Endometrial microvascular endothelial cells (primary cell): ENCODE results near the gene SLC39A11. TPM values are rescaled to one million over a fixed set of nuclear protein-coding genes. Genes with fewer than 3 reads are reported as not detected.

Experiments
- in situ Hi-C: cut with HindIII; loops from 2 replicates; pipeline ENCODE4 v1.10.0; 2017; ENCODE audit warnings: low sequenced_read_pairs, low pct_unique_long_range_greater_than_20kb; ENCODE audit errors: inconsistent ontology term
- total RNA-seq: library from RNA; depleted of rRNA; stranded (reverse); fragments of >200 nt; gene quantifications from one replicate; pipeline ENCODE4 v1.2.3, GENCODE V29; 2015; ENCODE audit errors: inconsistent ontology term

The SLC39A11 gene
- total RNA-seq, 1 donor from 2014 or later, result 11.8 TPM

DNA sequence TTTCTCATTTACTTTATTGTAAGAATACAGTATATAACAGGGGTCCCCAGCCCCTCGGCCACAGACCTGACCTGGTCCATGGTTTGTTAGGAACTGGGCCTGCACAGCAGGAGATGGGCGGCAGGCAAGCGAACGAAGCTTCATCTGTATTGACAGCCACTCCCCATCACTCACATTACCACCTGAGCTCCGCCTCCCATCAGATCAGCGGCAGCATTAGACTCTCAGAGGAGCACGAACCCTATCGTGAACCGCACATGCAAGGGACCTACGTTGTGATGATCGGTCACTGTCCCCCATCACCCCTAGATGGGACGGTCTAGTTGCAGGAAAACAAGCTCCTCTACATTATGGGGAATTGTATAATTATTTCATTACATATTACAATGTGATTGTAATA lies 410.6 kb downstream of the SLC39A11 start:
- in situ Hi-C loops, result no loop called here

DNA sequence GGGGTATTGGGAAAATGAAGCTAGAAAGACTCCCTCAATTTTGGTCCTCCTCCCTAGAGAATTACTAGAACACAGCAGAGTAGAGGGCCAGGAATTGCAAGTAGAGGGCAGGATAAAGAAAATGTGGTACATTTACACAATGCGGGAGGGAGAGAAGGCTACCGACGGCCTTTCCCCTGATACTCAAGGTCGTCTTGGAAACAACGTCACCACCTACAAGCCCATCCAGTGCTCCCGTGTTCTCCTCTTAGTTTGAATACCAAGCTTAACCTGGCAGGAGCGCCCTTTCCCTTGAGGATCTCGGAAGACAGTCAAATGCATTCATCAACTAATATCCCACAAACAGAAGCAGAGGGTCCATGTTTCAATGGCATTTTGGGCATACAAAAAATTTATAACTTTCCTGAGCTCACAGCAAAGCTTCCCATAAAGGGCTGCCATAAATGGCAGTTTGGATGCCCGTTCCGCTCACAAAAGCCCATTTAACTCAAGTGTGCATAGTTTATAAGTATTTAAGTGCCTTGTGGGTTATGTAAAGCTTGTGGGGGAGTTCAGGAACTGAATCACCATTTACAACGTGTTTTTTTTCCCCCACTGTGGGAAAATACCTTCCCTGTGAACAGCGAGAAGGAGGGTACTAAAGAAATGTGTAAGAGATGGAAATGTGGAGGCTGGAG lies 414.6 kb downstream of the SLC39A11 start:
- in situ Hi-C loops, result no loop called here

DNA sequence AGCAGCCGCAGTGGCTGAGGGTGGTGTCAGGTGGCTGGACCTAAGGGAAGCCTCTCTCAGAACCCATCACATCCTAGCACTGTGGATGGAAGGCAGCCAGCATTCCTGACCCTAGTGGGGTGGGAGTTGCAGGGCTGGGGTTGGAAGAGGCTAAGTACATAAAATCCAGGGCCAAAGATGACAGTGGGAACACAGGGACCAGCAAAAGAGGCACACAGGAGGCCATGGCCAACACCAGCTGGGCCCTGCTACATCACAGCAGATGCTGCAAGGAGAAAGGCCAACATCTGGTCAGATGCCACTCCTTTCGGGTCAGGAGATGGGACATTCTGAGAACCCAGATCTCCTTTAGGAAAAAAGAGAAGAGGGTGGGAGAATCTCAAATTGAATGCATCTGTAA lies 415.4 kb downstream of the SLC39A11 start:
- in situ Hi-C loops, result no loop called here

DNA sequence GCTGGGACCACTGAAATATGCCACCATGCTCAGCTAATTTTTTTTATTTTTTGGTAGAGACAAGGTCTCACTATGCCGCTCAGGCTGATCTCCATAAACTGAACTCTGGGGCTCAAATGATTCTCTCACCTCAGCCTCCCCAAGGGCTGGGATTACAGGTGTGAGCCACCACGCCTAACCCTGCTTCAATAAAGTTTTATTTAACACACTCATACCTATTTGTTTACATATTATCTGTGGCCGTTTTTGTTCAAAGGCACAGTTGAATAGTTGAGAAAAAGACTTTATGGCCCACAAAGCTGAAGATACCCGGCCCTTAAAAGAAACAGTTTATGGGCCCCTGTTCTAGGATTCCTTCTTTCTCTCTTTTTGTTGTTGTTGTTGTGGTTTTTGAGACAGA lies 419.8 kb downstream of the SLC39A11 start:
- in situ Hi-C loops, result no loop called here

DNA sequence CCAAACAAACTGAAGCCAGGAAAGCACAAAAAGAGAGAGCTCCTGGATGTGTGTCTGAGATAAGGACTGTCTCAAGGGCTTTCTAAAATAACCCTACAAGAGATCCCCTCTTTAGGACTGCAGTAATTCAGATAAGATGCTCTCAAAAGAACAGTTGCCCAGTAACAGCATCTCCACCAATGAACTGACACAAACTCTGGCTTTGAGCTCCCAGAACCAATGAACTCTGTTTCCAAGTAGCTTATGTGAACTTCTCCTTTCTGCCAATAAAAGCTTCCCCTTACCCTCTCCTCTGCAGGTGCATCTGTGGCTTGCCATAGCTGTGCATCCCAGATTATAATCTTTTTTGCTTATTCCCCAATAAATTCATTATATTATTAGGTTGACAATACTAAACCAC lies 421.5 kb downstream of the SLC39A11 start:
- in situ Hi-C loops, result no loop called here

DNA sequence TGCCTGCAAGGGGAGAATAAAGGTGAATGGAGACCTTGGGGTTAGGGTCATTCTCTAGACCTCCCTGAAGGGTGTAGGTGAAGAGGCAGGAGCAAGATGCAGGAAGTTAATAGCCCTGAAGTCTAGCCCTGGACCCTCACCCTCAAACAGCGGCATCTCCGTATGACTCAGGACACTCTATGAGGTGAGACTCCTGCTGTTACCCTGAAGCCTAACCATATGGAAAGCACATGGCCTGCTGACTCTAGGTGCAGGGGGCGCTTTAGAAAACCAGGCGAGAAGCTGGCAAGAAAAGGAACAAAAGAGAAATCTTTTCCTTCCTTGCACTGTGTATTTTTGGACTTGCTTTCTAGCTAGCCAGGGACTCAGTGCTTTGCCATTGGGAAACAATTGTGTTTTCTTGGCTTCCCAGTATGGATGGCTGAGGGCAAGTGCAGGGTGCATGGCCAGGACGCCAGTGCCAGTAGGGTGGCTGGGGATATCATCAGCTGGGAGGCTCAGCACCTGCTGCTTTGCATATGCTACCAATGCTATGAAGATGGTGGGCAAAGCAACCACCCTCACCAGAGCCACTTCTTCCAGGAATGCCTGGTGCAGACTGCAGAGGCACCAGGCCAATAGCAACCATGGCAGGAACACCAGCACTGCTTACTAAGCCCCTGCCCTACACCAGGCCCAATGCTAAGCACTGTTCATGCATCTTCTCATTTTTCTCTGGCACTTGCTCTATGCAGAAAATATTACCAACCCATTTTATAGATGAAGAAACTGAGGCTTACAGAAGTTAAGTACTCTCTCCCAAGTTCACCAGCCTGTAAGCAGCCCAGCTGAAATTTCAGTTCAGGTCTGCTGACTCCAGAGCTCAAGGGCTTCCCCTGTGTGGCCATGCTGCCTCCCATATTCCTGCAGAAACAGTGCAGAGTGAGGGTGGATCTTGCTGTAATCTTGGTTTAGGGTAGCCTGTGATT lies 425.1 kb downstream of the SLC39A11 start:
- in situ Hi-C loops, result no loop called here

DNA sequence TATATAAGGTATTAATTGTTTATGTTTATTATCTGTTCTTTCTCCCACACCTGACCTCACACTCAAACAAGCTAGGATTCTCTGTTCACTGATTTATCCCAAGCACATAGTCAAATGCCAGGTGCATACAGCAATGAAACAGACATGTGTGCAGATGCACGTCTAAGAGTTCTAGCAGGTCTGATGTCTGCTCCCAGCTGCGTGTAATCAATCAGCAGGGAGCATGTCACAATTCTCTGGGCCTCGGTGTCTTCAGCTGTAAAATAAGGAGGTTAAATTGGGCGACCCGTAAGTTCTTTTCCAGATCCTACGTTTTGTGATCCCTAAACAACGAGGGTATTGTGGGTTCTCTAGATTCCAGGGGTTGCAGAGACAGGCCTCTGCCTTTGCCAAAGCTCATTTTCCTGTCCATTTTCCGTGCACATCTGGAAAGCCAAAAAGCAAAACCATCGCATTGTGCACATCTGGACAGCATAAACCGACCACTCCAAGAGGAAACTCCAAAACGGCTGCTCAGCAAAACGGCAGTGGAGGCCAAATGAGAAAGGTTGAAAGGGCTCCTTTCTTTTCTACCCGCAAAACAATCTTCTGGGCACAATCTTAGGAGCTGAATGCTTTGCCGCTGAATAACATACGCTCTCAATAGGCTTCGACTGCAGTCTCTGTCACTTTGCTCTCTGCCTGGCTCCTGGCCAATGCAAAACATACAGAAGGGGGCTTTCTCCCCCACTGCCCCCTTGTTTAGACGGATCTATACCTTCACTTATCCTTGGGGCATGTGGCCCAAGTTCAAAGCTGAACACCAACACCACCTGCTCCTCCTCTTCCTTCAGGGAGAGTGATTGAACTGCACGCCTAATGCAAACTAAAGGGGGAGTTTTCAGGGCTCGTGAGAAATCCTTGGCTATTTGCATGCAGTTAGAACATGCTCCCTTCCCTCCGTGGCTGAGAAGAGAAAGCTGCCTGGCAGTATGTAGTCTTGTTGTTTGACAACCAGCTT lies 426.3 kb downstream of the SLC39A11 start:
- in situ Hi-C loops, result no loop called here

DNA sequence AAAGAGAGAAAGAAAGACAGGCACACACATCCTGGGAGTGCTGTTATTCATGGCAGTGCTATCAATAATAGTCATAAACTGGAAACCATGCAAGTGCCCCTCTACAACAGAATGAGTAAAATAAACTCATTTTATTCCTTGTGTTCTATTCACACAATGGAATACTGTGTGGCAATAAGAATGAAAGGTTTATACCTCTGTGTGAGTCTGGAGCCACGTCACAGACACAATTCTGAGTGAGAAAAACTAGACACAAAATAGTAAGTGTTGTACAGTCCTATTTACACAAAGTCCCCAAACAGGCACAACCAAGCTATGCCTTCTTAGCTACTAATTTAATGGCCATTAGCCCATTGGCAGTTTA lies 429.7 kb downstream of the SLC39A11 start:
- in situ Hi-C loops, result no loop called here

DNA sequence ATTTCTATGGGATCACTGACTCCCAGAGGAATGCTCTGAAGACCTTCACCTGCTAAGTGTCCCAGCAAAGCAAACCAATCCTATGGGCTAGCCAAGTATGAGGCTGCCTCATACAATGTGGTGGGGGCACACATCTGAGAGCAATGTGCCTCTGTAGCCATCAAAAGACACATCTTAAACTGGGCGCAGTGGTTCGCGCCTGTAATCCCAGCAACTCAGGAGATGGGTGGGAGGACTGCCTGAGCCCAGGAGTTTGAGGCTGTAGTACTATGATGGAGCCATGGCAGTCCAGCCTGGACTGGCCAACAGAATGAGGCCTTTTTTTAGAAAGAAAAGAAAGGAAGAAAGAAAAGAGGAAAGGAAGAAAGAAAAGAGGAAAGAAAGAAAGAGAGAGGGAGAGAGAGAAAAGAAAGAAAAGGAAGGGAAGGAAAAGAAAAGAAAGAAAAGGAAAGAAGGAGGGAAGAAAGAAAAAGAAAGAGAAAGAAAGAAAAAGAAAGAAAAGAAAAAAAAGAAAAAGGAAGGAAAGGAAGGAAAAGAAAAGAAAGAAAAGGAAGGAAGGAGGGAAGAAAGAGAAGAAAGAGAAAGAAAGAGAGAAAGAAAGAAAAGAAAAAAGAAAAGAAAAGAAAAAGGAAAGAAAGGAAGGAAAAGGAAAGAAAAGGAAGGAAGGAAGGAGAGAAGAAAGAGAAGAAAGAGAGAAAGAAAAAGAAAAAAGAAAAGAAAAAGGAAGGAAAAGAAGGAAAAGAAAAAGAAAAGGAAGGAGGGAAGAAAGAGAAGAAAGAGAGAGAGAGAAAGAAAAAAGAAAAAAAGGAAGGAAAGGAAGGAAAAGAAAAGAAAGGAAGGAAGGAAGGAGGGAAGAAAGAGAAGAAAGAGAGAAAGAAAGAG lies 430.3 kb downstream of the SLC39A11 start:
- in situ Hi-C loops, result no loop called here

DNA sequence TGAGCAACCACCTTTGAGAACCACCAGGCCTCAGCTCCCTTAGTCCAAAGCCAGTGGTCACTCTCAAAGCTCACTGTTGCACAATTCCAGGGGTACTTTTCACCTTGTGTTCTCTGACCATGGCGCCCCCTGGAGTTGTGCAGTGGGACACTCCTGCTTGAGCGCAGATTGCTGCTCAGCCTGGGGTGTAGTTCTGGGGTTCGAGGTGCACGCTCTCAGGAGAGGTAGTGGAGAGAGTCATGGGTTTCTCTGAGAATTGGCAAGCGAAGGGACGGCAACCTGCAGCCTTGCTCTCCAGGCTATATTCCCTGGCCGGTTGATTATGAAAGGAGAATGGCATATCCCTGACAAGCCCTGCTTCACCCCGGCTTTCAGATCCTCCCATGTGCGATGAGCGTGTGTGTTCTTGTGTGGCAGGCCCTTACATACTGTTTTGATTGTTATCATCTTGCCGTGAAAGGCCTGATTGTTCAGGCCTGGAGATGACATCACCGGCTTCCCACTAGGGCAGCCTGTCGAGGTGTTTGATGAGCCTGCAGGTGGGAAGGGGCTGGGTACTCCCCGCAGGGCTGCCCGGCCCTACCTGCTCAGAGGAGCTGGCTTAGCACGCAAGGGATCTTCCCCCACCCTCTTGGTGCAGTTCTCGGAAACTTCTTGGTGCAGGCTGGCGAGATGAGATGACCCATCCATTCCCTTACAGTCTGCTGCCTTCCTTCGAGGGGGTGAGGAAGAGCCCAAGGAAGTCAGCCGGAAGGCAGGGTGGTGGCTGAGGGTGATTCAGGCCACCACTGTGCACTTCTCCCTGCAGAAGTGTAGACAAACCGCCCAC lies 431.2 kb downstream of the SLC39A11 start:
- in situ Hi-C loops, result no loop called here

DNA sequence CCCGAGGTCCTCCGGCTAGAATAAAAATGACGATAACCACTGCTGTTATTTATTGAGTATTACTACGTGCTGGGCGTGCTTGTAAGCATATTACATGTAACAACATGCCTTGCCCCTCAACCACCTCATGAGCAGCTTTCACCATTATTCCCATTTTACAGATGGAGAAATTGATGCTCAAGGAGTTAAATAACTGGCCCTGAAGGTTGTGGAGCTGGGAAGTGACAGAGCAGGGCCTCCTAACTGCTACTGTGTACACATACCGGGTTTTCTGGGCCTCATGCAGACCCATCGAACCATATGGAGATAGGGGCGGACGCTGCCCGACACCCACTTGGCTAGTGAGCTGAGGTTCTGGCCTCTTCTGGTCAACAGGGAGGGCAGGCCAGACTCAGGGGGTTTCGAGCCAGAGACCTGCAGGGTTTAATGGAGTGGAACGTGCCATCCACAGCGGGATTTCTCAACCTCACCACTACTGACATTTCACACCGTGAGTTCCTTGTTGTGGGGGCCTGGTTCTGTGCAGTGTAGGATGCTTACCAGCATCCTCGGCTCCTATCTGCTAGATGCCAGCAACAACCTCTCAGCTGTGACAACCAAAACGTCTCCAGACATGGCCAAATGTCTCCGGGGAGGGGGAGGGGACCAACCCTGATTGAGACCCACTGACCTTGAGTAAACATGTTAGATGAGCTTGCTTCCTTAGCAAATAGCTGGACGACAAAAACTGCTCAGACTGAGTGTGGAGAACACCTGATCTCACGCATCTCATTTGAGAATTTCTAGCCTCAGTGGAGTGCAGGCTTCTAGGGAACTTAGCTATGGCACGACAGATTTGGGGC lies 432.0 kb downstream of the SLC39A11 start:
- in situ Hi-C loops, result no loop called here

DNA sequence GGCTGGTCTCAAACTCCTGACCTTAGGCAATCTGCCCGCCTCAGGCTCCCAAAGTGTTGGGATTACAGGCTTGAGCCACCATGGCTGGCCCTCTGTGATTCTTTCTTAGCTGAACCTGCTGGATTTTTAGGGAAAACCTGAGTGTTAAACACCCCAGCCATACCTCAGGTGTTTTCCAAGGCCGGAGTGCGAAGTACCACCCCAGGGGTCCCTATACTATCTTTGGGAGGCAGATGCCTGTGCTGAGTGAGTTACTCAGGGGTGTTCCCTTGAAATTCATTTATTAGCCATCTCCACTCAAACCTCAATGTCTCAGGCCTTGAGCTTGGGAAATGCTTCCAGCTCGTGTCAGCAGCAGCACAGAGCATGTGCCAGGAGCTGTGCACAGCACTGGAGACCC lies 432.7 kb downstream of the SLC39A11 start:
- in situ Hi-C loops, result no loop called here

DNA sequence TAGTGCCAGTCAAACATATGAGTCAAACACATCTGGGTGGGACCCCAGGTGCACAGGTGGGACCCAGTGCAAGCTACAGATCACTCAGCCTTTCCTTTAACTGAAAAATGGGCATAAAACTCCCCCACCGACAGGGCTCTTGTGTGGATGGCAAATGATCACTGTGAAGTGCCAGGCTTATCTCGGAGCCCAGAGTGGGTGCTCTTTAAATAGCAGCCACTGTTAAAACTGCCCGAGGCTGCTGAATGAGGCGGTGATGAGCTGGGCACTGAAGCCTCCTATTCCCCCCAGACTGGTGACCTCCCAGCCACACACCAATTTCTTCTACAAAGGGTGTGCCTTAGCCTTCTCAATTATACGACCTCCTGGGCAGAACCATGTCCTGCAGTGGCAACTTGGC lies 433.8 kb downstream of the SLC39A11 start:
- in situ Hi-C loops, result no loop called here

DNA sequence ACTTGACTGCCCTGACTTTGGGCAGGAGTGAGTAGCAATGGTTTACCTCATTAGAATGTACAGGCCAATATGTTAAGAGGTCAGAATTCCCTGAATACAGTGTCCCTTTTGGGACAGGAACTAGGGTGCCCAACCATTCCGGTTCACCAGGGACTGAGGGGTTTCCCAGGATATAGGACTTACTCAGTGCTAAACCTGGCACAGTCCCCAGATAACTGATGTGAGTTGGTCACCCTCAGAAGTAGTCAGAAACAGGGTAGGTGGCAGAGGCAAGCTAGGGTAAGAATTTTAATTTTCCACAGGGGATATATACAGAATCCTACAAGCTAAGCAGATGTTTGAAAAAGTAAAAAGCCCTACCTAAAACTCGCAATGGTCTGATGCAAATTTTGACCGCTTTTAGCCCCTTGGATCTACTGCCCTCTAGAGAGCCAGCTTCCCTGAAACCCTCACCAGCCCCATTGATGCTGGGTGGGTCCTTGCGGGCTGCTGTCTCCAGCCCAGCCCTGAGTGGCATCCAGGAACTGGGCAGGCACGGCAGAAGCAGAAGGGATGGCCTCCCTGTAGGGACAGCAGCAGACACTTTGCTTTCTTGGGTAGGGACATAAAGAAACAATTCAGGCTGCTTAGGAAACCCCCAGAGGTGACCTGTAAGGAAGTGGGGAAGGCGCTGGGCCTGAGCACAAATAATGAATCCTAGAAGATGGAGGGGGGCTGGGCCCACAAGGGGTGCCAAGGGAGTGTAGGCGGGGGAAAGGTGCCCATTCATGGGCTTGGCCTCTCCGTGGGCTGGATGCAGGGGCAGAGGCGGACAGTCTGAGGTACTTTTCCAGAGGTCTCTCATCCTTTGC lies 434.8 kb downstream of the SLC39A11 start:
- in situ Hi-C loops, result no loop called here

DNA sequence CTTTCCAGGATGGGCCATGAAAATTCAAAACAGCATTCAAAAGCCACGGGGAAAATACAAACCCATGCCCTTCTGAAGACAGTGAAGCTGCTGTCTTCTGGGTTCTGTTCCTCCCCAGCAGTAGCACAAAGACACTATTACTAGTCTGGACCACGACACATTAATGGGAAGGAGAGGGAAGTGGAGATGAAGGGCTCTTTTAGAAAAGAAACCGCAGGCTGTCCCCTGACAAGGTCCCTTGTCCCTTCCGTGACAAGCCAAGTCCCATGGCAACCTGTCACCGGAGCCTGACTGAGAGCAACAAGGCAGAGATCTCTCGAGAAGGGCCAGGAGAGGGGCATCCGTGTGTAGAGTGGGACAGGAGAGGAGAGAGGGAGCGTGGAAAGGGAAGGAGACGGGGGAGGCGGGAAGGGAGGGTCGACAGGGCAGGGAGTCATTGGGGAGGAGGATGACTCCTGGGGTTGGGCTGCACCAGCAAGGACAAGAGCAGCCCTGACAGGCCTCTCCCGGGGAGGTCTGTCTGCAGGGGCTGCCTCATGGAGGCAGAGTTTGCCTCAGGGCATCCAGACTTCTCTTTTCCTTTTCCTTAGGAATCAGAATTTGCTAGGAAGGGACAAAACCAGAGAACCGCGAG lies 436.2 kb downstream of the SLC39A11 start:
- in situ Hi-C loops, result no loop called here
